IPS-20b (cell line): ENCODE data around the gene HLCS.

ENCODE experiments used
- H3K27ac ChIP-seq: one replicate; pipeline ENCODE4 v1.5.1; 2013; ENCODE audit warnings: low read length
- H3K27me3 ChIP-seq: 2 replicates; pipeline ENCODE4 v1.6.1; 2013; ENCODE audit warnings: mild to moderate bottlenecking, low read length, inconsistent platforms; ENCODE audit not compliant: insufficient read depth
- H3K36me3 ChIP-seq: 2 replicates; pipeline ENCODE4 v1.6.1; 2013; ENCODE audit warnings: low read depth, mild to moderate bottlenecking, inconsistent platforms, low read length, moderate library complexity; ENCODE audit not compliant: insufficient read depth
- H3K4me1 ChIP-seq: 2 replicates; pipeline ENCODE4 v1.6.1; 2013; ENCODE audit warnings: mild to moderate bottlenecking, control low read depth, inconsistent platforms, low read length, moderate library complexity; ENCODE audit not compliant: insufficient read depth
- H3K4me3 ChIP-seq: 2 replicates; pipeline ENCODE4 v1.5.1; 2013; ENCODE audit warnings: mild to moderate bottlenecking, low read length, inconsistent platforms
- H3K9ac ChIP-seq: 2 replicates; pipeline ENCODE4 v1.6.1; 2013; ENCODE audit warnings: low read depth, mild to moderate bottlenecking, inconsistent platforms, low read length, moderate library complexity
- H3K9me3 ChIP-seq: 2 replicates; pipeline ENCODE4 v1.6.1; 2013; ENCODE audit warnings: mild to moderate bottlenecking, low read depth, low read length, inconsistent platforms; ENCODE audit not compliant: insufficient read depth

HLCS gene

DNA sequence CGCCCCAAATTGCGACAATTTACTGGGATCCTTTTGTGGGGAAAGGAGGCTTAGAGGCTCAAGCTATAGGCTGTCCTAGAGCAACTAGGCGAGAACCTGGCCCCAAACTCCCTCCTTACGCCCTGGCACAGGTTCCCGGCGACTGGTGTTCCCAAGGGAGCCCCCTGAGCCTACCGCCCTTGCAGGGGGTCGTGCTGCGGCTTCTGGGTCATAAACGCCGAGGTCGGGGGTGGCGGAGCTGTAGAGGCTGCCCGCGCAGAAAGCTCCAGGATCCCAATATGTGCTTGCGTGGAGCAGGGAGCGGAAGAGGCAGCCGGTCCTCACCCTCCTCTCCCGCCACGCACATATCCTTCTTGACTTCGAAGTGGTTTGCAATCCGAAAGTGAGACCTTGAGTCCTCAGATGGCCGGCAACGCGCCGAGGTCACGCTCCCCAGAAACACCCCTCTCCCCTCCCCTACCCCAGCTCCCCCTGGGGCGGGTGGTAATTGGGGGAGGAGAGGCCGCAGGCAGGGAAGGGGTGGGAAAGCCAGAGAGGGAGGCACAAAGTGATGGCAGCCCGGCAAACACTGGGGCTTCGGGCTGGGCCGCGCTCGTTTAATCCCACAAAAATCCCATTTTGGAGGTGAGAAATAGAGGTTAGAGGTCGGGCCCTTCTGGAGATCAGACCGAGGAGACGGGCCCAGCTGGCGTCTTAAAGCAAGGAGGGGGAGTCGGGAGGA, 261.4 kb downstream of the HLCS start:
- Histone ChIP-seq H3K9me3 (peaks cover 7% of the 10 kb centered on the region; the same call in 1 of the 2 replicates), H3K27ac (no peak overlapping the region), H3K4me3 (no peak overlapping the region), H3K36me3 (no peaks in the 10 kb centered on the region), H3K9ac (no peak overlapping the region), H3K27me3 (peaks cover 100% of the 10 kb centered on the region), H3K4me1 (peaks cover 11% of the 10 kb centered on the region)

DNA sequence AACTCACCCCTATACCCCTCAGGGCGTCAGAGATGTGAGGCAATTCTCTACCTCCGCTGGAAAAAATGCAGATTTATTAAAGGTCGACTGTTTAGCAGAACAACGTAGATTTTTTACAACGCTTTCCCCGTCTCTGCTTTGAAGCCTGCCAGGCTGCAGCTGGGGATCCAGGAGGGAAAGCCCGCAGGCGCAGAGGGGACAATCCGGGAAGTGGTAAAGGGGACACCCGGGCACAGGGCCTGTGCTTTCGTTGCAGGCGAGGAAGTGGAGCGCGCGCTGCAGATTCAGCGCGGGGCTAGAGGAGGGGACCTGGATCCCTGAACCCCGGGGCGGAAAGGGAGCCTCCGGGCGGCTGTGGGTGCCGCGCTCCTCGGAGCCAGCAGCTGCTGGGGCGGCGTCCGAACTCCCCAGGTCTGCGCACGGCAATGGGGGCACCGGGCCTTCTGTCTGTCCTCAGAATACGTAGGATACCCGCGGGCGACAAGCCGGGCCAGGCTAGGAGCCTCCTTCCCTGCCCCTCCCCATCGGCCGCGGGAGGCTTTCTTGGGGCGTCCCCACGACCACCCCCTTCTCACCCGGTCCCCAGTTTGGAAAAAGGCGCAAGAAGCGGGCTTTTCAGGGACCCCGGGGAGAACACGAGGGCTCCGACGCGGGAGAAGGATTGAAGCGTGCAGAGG, 262.1 kb downstream of the HLCS start:
- Histone ChIP-seq H3K9ac (no peak overlapping the region), H3K4me1 (peaks cover 11% of the 10 kb centered on the region), H3K9me3 (peaks cover 6% of the 10 kb centered on the region; the same call in 1 of the 2 replicates), H3K36me3 (no peaks in the 10 kb centered on the region), H3K27me3 (peaks cover 100% of the 10 kb centered on the region), H3K27ac (no peak overlapping the region), H3K4me3 (no peak overlapping the region)

DNA sequence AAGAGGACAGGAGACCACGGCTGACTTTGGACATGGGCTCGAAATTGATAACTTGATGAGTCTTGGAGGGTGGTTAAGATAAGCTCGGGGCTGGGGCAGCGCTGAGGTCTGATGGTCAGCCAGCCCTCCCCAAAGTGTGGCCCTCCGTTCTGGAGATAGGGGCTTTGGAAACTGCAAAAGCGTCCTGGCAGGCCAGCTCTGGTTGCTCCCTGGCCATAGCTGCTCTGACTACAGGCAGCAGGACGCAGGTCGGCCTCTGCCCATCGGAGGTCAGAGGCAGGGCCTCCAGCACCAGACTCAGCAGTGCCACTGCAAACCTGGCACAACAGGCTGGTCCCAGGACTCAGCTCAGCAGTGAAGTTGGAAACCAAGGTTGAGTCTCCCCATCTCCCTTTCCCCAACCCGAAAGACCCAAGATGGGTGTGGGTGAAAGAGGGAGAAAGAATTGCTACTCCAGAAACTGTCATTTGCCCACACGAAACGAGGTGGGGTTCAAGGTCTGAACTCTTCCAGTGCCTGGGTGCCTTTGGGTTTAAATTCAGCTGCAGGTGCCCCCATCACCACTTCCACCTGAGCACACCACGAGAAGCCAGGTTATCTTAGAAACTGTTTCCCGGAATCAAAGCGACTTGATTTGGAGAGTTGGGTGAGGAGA, 262.7 kb downstream of the HLCS start:
- Histone ChIP-seq H3K9ac (no peak overlapping the region), H3K36me3 (no peaks in the 10 kb centered on the region), H3K27ac (no peak overlapping the region), H3K4me3 (no peak overlapping the region), H3K9me3 (peaks cover 4% of the 10 kb centered on the region; the same call in 1 of the 2 replicates), H3K27me3 (peaks cover 99% of the 10 kb centered on the region), H3K4me1 (peaks cover 11% of the 10 kb centered on the region)

GRCh38 chr21:36703123-36703522, 263.3 kb downstream of the HLCS start:
- peaks cover 4% of the 10 kb centered on the region; the same call in 1 of the 2 replicates for H3K9me3 ChIP-seq
- H3K27ac ChIP-seq, result no peak overlapping the region
- no peak overlapping the region for H3K4me3 ChIP-seq
- H3K9ac ChIP-seq, result no peak overlapping the region
- H3K36me3 ChIP-seq, result no peaks in the 10 kb centered on the region
- H3K27me3 ChIP-seq, result peaks cover 99% of the 10 kb centered on the region
- peaks cover 11% of the 10 kb centered on the region for H3K4me1 ChIP-seq

GRCh38 chr21:36702622-36702968, 263.9 kb downstream of the HLCS start:
- Histone ChIP-seq H3K9ac (no peak overlapping the region), H3K36me3 (no peaks in the 10 kb centered on the region), H3K27ac (no peak overlapping the region), H3K9me3 (peaks cover 4% of the 10 kb centered on the region; the same call in 1 of the 2 replicates), H3K4me1 (peaks cover 11% of the 10 kb centered on the region), H3K4me3 (no peak overlapping the region), H3K27me3 (peaks cover 99% of the 10 kb centered on the region)

DNA sequence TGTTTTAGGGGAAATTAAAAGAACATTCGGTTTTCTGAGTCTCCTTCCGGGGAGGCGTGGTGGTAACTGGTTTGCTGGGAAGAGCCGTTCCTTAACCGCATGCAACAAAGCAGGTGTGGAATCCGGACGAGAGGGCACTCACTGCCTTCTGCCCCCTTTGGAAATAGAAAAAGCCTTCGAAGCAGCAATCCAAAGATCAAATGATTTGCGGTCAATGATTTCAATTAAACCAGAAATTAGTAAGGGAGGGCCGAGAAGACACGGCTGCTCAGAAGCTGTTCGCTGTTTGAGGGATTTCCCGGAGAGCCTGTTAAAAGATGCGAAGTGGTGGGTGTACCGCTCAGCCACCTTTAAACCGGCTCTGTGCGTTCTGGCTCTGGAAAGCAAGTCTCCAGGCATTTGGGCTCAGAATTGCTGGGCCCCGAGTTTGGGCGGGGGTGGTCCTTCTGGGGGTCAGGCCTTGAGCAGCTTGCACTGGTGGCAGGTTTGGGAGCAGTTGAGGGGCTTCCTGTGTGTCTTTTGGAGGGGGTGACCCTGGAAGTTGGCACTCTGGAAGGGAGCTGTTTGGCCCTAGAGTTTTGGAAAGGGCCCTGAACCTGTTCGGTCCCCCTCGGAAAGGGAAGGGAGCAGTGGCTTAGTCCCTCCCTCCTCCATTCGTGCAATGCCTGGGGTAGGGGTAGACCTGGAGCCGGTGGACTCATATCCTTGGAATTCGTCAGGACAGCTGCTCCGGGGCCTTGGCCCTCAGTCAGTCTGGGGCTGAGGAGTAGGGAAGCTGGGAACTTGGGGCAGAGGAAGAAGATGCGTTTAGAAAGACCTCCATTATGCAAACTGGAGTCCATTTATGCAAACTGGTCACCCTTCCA, 264.5 kb downstream of the HLCS start:
- Histone ChIP-seq H3K4me3 (peak overlapping the region; percentile 38; the same call in 1 of the 2 replicates), H3K27ac (no peak overlapping the region), H3K9ac (no peak overlapping the region), H3K27me3 (peaks cover 99% of the 10 kb centered on the region), H3K9me3 (peaks cover 4% of the 10 kb centered on the region; the same call in 1 of the 2 replicates), H3K4me1 (peaks cover 6% of the 10 kb centered on the region), H3K36me3 (no peaks in the 10 kb centered on the region)

DNA sequence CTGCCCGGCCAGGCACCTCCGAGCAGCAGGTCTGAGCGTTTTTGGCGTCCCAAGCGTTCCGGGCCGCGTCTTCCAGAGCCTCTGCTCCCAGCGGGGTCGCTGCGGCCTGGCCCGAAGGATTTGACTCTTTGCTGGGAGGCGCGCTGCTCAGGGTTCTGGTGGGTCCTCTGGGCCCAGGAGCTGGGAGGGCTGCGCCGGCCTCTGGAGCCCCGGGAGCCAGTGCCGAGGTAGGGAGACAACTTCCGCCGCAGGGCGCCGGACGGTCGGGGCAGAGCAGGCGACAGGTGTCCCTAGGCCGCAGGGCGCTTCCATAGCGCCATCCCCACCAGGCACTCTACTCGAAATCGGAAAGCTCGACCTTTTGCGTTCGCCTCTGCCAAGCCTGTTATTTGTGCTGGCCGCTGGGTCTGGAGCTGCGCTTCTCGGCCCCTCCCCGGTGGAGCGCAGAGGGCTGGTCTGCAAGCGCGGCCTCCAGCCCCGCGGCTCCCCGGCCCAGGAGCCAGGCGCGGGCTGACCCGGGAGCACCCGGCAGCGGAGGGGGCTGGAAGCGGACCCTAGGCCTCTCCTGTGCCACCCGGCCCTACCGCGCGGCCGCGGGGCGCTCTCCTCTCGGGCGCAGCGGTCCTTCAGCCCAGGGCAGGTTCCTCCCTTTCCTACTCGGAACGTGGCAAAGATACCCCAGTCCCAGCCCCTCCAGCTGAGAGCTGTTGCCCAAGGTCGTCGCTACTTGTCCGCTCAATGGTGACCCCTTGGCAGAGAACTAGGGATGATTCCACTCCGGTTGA, 265.3 kb downstream of the HLCS start:
- Histone ChIP-seq H3K4me3 (peak overlapping the region; percentile 38; the same call in 1 of the 2 replicates), H3K9ac (no peak overlapping the region), H3K27ac (no peak overlapping the region), H3K9me3 (peaks cover 4% of the 10 kb centered on the region; the same call in 1 of the 2 replicates), H3K4me1 (peaks cover 6% of the 10 kb centered on the region), H3K27me3 (peaks cover 99% of the 10 kb centered on the region), H3K36me3 (no peaks in the 10 kb centered on the region)
